Astrocyte (in vitro differentiated cells and primary cell): ENCODE measurements around the gene TBC1D16. TPM values are rescaled to one million over a fixed set of nuclear protein-coding genes. Genes with fewer than 3 reads are reported as not detected.

Experiments used
- DNase-seq: peaks from one replicate; pipeline ENCODE4 v3.0.0-alpha.2; 2010; ENCODE audit warnings: low read depth
- FAIRE-seq: peaks from 2 replicates; lab custom pipeline; 2011; peaks lifted over from hg19 to GRCh38; lab: Jason Lieb, UNC
- H2AFZ ChIP-seq: 2 replicates; pipeline ENCODE4 v1.6.0; 2012; ENCODE audit warnings: low read depth, low read length, inconsistent platforms
- H3K27ac ChIP-seq: 2 replicates; pipeline ENCODE4 v1.5.1; 2011; ENCODE audit warnings: low read depth, low read length, inconsistent platforms
- H3K27me3 ChIP-seq: 2 replicates; pipeline ENCODE4 v1.6.0; 2011; ENCODE audit warnings: low read length, inconsistent platforms; ENCODE audit not compliant: insufficient read depth
- H3K36me3 ChIP-seq: 2 replicates; pipeline ENCODE4 v1.5.1; 2011; ENCODE audit warnings: low read length, inconsistent platforms; ENCODE audit not compliant: insufficient read depth
- H3K4me1 ChIP-seq: 2 replicates; pipeline ENCODE4 v1.5.1; 2011; ENCODE audit warnings: low read length, inconsistent platforms; ENCODE audit not compliant: insufficient read depth
- H3K4me2 ChIP-seq: 2 replicates; pipeline ENCODE4 v1.6.0; 2012; ENCODE audit warnings: low read length, inconsistent platforms
- H3K4me3 ChIP-seq: 2 replicates; pipeline ENCODE4 v1.5.1; 2011; ENCODE audit warnings: low read depth, mild to moderate bottlenecking, low read length, inconsistent platforms; ENCODE audit not compliant: insufficient read depth
- H3K79me2 ChIP-seq: 2 replicates; pipeline ENCODE4 v1.6.0; 2012; ENCODE audit warnings: mild to moderate bottlenecking, low read length, inconsistent platforms; ENCODE audit not compliant: insufficient read depth
- H3K9ac ChIP-seq: 2 replicates; pipeline ENCODE4 v1.6.0; 2012; ENCODE audit warnings: mild to moderate bottlenecking, low read length, inconsistent platforms
- H3K9me3 ChIP-seq: 2 replicates; pipeline ENCODE4 v1.5.1; 2012; ENCODE audit warnings: low read depth, mild to moderate bottlenecking, low read length, inconsistent platforms; ENCODE audit not compliant: insufficient read depth
- H4K20me1 ChIP-seq: 2 replicates; pipeline ENCODE4 v1.6.0; 2012; ENCODE audit warnings: low read length, inconsistent platforms; ENCODE audit not compliant: insufficient read depth
- H3K27ac Mint-ChIP-seq: one replicate; pipeline ENCODE4 v1.8.0; 2021; ENCODE audit warnings: mild to moderate bottlenecking, mixed read lengths; ENCODE audit not compliant: unreplicated experiment
- H3K27me3 Mint-ChIP-seq: one replicate; pipeline ENCODE4 v1.8.0; 2021; ENCODE audit warnings: low read depth, mixed read lengths; ENCODE audit not compliant: unreplicated experiment
- H3K36me3 Mint-ChIP-seq: one replicate; pipeline ENCODE4 v1.8.0; 2021; ENCODE audit warnings: low read depth, mixed read lengths; ENCODE audit not compliant: unreplicated experiment
- H3K4me1 Mint-ChIP-seq: one replicate; pipeline ENCODE4 v1.8.0; 2021; ENCODE audit warnings: low read depth, mixed read lengths; ENCODE audit not compliant: unreplicated experiment
- H3K4me3 Mint-ChIP-seq: one replicate; pipeline ENCODE4 v1.8.0; 2021; ENCODE audit warnings: mild to moderate bottlenecking, moderate library complexity, mixed read lengths; ENCODE audit not compliant: unreplicated experiment
- H3K9me3 Mint-ChIP-seq: one replicate; pipeline ENCODE4 v1.8.0; 2021; ENCODE audit warnings: mild to moderate bottlenecking, mixed read lengths; ENCODE audit not compliant: unreplicated experiment
- CTCF ChIP-seq: IDR thresholded peaks from 2 replicates; pipeline ENCODE4 v1.5.1; 2011; ENCODE audit warnings: low read depth, mild to moderate bottlenecking, inconsistent platforms, low read length, moderate library complexity; ENCODE audit not compliant: insufficient read depth
- EZH2 ChIP-seq: IDR thresholded peaks from 2 replicates; pipeline ENCODE4 v1.6.1; 2012; ENCODE audit warnings: mild to moderate bottlenecking, low read length, inconsistent platforms; ENCODE audit not compliant: insufficient read depth
- total RNA-seq: library from RNA; stranded (reverse); gene quantifications from 2 replicates; pipeline ENCODE4 v1.2.1, GENCODE V29; 2021

Gene TBC1D16
- total RNA-seq, 1 donor from 2014 or later, result 37.6 TPM

DNA sequence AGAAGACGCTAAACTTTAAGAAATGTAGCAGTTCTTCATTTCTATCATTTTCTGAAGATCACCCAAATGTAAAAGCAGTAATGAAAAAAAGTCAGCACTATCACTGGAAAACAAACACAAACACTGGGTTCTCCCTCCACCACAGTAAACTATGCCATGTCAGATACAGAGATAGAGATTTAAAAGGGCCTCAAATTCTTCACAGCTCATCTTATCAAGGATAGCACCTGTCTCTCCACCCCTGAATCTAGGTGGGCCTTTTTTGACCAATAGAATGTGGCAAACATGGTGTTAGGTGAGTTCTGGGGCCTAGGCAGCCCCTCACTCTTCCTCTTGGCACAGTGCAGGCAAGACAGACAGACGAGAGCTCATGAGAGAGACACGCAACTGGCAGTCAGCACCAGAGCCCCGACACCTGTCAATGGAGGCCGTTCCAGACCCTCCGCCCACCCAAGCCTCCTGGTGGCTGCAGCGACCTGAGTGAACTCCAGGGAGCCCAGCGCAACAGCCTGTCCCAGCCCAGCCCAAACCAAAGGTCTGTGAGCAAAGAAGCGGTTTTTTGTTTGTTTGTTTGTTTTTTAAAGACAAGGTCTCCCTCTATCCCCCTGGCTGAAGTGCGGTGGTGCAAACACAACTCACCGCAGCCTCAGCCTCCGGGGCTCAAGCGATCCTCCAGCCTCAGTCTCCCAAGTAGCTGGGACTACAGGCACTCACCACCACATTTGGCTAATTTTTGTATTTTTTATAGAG is 79.8 kb downstream of the TBC1D16 start:
- no peaks in the 10 kb centered on the region for H3K36me3 ChIP-seq
- Mint-ChIP-seq H3K27ac (no peak overlapping the region), H3K9me3 (no peaks in the 10 kb centered on the region), H3K4me1 (peaks cover 17% of the 10 kb centered on the region), H3K36me3 (peaks cover 4% of the 10 kb centered on the region), H3K4me3 (no peak overlapping the region), H3K27me3 (no peaks in the 10 kb centered on the region)
- H3K4me2 ChIP-seq, result no peak overlapping the region
- H4K20me1 ChIP-seq, result peaks cover 37% of the 10 kb centered on the region
- peaks cover 25% of the 10 kb centered on the region for H3K4me1 ChIP-seq
- H3K79me2 ChIP-seq, result peaks cover 3% of the 10 kb centered on the region
- no peaks in the 10 kb centered on the region for H3K27me3 ChIP-seq
- FAIRE-seq (no peak), DNase-seq (no peak)
- TF ChIP-seq CTCF (no peak), EZH2 (no peak)
- no peak overlapping the region for H3K4me3 ChIP-seq
- no peaks in the 10 kb centered on the region for H3K9me3 ChIP-seq
- H2AFZ ChIP-seq, result no peak overlapping the region
- H3K9ac ChIP-seq, result no peak overlapping the region
- no peak overlapping the region for H3K27ac ChIP-seq

GRCh38 chr17:79955167-79955549 is 80.5 kb downstream of the TBC1D16 start:
- H4K20me1 ChIP-seq, result peaks cover 37% of the 10 kb centered on the region
- DNase-seq, result no peak
- no peak for FAIRE-seq

More at GRCh38 chr17:79955167-79955549, 80.5 kb downstream of the TBC1D16 start:
- no peaks in the 10 kb centered on the region for H3K9me3 ChIP-seq
- no peaks in the 10 kb centered on the region for H3K36me3 ChIP-seq
- H3K4me1 ChIP-seq, result peaks cover 29% of the 10 kb centered on the region
- Mint-ChIP-seq H3K4me3 (no peak overlapping the region), H3K27me3 (no peaks in the 10 kb centered on the region), H3K9me3 (no peaks in the 10 kb centered on the region), H3K4me1 (peaks cover 24% of the 10 kb centered on the region), H3K36me3 (peaks cover 4% of the 10 kb centered on the region), H3K27ac (no peak overlapping the region)
- no peak overlapping the region for H3K9ac ChIP-seq
- H3K27me3 ChIP-seq, result no peaks in the 10 kb centered on the region
- no peak overlapping the region for H3K4me2 ChIP-seq
- no peak overlapping the region for H3K4me3 ChIP-seq
- no peak for TF ChIP-seq EZH2
- TF ChIP-seq CTCF, result no peak
- no peak overlapping the region for H2AFZ ChIP-seq
- no peak overlapping the region for H3K27ac ChIP-seq
- peaks cover 3% of the 10 kb centered on the region for H3K79me2 ChIP-seq
